Erythroblast (primary cell): ENCODE measurements around the gene POMP.

Source experiments
- GATA1 ChIP-seq: IDR thresholded peaks from 2 replicates; pipeline ENCODE4 v1.6.1; 2011; ENCODE audit warnings: low read depth, mild to moderate bottlenecking, control low read depth, low read length, moderate library complexity
- POLR2A ChIP-seq: IDR thresholded peaks from 2 replicates; pipeline ENCODE4 v1.6.1; 2011; ENCODE audit warnings: mild to moderate bottlenecking, low read length

- TF ChIP-seq POLR2A (no peak), GATA1 (no peak)
Measured at GRCh38 chr13:28631801-28632200, 27.1 kb upstream of the POMP start.
